Germinal center (tissue), 1 donor: ENCODE measurements around the gene CCNB2.
"Not testable (repeated sequence)": the region's sequence is repeated elsewhere in the genome, so short reads cannot be mapped to it uniquely, and the experiment has no call there.

ENCODE experiments used
- DNase-seq: peaks from one replicate; pipeline ENCODE4 v3.0.0; 2012; ENCODE audit warnings: mixed read lengths, low spot score

CCNB2 gene

GRCh38 chr15:59133929-59134427 lies 29.0 kb downstream of the CCNB2 start:
- DNase-seq = no peak

DNA sequence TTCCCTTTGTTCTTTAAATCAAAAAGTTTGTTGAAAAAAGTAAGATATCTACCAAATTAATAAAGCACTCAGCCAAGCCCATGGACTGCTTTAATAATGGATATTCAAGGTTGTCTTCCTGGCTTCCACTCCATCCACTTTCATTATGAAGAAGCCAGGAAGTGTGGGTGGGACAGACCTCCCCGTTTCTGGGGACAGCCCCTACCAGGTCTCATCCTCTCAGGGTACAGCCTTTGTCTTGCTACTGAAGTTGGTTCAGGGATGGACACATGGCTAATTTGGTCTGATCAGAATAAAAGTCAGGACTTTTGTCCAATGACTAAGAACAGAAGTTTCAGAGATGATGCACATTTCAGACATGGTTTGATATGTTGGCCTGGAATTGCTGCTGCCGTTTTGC lies 32.6 kb downstream of the CCNB2 start:
- no peak for DNase-seq

GRCh38 chr15:59138243-59138642 lies 33.3 kb downstream of the CCNB2 start:
- peak; percentile 81 for DNase-seq

GRCh38 chr15:59140422-59141226 lies 35.7 kb downstream of the CCNB2 start:
- DNase-seq = no peak

DNA sequence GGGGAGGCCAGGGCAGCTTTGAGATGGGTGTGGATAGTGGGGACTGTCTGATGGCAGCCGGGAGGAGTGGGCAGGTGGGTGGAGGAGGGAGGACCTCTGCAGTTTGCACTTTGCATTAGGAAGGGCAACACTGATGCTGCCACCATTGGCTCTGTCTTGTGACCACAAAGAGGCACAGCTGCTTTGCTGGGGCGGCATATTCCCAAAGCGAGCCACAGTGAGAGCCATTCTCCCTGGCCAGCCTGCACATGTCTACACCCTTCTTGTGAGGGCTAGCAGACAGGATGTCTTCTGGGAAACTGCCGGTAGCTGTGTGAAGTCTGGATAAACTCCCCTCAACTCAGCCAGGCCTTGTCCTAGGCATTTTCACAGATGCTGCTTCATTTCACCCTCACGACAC lies 38.3 kb downstream of the CCNB2 start:
- no peak for DNase-seq

GRCh38 chr15:59144594-59144993 lies 39.6 kb downstream of the CCNB2 start:
- not testable (repeated sequence) for DNase-seq

DNA sequence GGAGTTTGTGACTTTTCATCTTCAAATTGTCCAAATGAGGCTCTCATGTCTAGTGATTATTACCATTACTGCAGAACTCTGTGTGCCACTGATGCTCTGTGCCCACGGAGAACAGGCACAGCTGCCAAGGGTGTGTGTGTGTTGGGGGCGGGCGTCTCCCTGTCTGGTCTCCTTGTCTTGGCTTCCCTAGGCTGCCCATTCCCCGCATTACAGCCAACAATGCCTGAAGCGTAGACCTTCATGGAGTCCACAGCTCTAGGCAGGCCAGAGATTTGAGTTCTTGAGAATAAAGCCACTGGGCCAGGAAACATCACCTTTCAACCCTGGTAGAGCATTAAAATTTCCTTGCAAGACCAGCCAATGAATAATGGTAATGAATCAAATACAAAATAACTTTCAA lies 42.7 kb downstream of the CCNB2 start:
- no peak for DNase-seq

GRCh38 chr15:59148153-59148833 lies 43.3 kb downstream of the CCNB2 start:
- no peak for DNase-seq

GRCh38 chr15:59150185-59150584 lies 45.2 kb downstream of the CCNB2 start:
- no peak for DNase-seq

DNA sequence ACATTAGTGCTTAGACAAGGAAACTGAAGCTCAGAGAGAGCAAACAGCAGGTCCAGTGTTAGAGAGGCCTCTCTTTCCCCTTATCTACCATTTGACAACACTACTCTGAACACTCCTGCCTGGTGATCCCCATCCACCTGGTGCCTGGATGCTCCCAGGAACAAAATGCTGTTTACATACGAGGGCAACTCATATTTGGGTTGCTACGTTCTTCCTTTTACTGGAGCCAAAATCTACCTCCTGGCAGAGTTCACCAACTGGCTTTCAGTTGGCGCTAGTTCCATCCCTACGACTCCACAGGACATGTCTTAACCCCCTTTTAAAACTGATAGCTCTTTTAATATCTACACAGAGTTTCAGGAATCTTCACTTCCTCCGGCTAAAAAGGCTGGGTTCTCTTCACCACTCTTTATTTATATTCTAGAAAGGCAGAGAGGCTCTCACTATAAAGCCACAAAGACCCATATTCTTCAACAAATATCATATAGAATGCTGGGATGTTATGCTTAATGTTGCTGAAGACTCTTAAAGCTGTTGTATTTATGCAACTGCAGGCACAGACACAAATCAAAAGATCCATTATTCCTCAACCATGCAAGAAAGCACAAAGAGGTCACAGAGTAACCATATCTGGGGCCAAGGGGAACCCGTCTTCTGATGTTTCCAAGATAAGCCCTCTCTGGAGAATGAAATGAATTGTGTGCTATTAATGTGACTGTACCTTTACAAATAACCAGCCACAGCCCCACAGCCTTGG lies 47.9 kb downstream of the CCNB2 start:
- no peak for DNase-seq

GRCh38 chr15:59153466-59153865 lies 48.5 kb downstream of the CCNB2 start:
- DNase-seq = no peak

DNA sequence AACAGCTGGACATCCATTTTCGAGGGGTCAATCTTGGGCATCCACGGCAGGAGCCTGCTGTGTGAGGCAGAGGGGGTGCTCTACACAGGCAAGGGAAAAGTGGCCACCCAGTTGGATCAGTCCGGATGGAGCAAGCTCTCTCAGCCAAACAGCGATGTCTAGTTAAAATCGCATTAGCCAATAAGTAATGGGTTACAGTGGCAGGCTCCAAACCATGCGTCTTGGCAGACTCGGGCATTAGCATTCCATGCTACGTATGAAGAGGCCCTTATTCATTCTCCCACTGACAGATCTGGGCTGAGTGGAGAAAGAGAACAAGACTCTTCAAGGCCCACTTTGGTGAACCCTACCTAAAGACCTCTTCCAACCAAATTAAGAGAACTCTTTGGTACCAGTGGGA lies 49.3 kb downstream of the CCNB2 start:
- no peak for DNase-seq

DNA sequence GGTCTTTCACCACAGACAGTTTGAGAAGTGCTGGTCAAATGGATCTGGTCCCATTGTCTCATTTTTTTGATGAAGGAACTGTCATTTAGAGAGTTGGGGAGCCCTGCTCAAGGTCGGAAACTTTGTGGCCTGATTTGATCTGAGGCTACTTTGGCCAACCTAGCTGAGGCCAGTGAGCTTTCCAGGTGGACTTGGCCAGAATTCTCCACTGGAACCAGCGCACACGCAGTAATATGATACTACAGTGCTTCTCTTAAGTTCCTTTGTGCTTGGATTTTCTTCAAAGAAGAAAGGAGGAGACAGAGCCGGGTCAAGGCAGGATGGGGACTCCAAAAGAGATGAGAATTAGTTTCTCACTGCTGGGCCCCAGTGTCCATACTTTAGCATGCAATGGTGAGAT lies 50.5 kb downstream of the CCNB2 start:
- no peak for DNase-seq

- no peak for DNase-seq
Measured at GRCh38 chr15:59157396-59157795, 52.5 kb downstream of the CCNB2 start.

GRCh38 chr15:59157840-59158700 lies 53.1 kb downstream of the CCNB2 start:
- DNase-seq = no peak

DNA sequence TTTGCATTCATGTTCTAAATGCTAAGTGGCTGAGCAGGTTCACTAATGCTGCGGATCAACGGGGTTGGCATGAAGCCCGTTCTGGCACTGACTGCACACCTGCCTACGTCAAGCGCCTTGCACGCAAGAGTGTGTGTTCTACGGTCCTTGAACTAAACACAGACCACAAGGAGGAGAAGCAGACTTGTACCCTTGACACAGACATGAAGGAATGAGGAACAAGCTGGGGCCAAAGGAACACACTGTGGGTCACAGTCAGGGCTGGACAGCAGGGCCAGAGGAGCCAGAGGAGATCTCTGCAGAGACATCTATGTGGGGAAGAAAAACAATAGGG lies 53.7 kb downstream of the CCNB2 start:
- DNase-seq = no peak

DNA sequence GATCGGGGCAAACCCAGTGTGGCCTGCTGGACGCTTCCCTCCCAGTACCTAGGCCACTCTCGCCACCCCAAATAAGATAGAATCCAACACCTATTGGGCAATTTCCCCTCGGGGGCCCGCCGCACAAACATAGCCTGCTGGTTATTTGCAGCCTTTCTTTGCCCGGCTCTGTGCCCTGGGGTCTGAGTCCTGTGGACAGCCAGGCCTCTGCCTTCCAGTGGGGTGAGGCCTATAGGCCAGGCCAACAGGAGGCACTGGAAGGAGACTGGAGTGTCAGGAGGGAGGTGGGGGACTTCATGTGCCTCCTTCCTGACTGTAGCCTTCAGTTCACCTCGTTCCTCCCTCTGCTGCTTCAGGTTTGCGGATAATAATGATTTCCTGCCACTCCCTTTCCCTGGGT lies 54.3 kb downstream of the CCNB2 start:
- no peak for DNase-seq

DNA sequence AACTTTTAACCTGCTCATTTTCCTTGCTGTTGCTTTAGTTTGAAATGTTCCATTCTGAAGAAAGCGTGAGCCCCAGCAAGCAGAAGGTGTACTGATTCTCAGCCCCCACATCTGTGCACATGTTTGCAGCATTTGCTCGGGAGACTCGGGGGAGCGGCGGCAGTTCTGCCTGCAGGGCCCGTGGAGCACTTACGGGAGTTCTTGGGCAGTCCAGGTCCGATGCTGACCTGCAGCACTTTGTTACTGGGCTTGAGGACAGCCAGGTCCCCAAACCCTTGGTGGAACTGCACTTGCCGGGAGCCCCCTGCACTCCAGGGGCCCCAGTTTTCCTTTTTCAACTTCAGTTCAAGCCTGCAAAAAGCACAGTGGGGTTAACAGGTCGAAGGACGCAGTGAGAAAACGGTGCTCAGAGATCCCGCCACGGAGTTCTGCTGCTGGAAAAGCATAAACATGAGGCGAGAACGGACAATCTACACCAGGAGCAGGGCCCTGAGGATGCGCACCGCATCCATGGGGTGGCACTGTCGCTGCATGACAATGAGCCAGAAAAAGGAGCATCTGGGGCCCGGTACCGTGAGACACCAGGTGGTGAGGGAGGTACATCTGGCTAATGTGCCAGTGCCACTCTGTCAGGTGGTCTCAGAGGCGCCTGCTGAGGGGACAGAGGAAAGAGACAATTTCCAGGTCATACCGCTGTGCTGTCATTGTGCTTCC lies 56.1 kb downstream of the CCNB2 start:
- DNase-seq = no peak

DNA sequence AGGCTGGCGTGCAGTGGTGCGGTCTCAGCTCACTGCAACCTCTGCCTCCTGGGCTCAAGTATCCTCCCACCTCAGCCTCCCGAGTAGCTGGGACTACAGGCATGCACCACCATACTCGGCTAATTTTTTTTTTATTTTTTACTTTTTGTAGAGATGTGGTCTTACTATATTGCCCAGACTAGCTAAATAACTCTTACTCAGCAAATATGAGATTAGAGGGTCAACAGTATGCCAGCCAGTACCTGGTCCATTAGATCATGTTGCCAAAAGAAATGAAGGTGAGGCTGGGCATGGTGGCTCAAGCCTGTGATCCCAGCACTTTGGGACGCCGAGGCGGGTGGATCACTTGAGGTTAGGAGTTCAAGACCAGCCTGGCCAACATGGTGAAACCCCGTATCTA lies 57.1 kb downstream of the CCNB2 start:
- not testable (repeated sequence) for DNase-seq

DNA sequence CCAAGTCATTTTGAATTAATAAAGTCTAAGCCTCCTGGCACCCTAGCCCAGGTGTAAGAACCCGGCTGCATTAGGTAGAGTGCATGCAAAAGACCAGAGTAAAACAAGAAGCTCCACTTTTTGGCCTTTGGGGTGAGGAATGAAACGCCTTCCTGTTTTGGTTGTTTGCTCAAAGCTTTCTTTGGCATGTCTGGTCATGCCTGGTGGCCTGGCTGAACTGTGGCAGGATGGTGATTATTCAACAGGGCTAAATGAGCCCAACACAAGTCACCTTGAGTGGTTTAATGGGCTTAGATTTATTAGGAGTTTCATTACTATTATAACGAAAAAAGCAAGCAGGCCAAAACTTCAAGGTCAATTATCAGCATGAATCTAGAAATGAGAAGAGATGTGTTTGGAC lies 60.8 kb downstream of the CCNB2 start:
- no peak for DNase-seq

DNA sequence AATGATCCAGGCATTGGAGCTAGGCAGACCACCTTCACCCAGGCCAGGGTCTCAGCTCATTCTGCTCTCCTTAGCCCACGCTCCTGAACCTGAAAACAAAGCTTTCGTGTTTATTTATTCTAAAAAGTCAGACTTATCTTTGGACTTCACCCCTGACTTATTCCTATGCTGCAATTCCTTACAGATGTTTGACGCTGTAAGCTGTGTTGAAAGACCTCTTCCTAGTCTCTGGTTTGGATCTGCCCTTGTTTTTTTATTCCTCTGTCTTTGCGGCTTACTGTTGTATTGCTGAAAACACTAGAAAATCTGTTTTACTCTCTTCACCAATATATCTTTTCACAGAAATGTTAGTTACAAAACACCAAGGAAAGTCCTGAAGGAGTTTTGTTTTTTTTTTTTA lies 61.2 kb downstream of the CCNB2 start:
- no peak for DNase-seq
